Middle frontal gyrus (tissue), 1 donor: Measurements from ENCODE around the gene MINDY4.
"Not testable (repeated sequence)": the region's sequence is repeated elsewhere in the genome, so short reads cannot be mapped to it uniquely, and the experiment has no call there.

Experiments used
- DNase-seq: peaks from one replicate; pipeline ENCODE4 v3.0.0-alpha.2; 2015; ENCODE audit warnings: low spot score; ENCODE audit errors: extremely low spot score

The MINDY4 gene

DNA sequence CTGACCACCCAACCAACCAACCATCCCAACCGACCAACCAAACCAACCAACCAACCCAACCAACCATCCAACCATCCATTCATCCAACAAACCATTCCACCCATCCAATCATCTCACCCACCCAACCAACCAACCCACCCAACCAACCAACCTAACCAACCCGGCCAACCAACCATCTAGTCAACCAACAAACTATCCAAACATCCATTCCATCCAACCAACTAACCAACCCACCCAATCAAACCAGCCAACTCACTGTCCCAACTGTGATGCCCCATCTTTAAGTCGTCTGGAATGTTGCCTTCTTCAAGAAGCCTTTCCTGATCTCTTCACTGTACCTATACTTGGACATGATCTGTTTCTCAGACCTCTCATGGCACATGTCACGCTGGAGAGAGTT lies 31.6 kb downstream of the MINDY4 start:
- DNase-seq: no peak

DNA sequence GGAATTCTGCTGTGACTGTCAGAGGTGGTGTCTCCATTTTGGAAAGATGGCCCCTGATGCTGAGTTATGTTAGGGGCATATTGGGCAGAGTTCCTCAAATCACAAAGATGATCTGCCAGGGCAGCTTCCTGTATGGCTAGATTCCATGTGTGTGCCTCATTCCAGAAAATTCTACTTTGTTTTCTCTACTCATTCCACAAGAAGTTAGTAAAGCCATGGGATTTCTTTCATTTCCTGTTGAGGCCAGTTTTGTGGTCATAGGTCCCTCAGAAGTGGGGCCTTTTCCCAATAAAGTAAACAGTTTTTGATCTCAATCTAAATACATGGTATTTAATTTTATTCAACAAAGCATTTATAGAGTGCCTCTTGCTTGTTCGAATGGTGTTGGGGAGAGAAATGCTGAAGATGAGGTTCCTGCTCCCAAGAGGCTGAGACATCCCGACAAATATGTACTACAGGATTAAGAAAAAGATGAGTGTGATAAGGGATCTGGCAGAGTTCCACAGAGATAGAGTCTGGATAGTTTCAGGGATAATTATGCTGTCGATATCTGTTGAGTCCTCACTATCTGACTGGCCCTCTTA lies 33.0 kb downstream of the MINDY4 start:
- DNase-seq: no peak

DNA sequence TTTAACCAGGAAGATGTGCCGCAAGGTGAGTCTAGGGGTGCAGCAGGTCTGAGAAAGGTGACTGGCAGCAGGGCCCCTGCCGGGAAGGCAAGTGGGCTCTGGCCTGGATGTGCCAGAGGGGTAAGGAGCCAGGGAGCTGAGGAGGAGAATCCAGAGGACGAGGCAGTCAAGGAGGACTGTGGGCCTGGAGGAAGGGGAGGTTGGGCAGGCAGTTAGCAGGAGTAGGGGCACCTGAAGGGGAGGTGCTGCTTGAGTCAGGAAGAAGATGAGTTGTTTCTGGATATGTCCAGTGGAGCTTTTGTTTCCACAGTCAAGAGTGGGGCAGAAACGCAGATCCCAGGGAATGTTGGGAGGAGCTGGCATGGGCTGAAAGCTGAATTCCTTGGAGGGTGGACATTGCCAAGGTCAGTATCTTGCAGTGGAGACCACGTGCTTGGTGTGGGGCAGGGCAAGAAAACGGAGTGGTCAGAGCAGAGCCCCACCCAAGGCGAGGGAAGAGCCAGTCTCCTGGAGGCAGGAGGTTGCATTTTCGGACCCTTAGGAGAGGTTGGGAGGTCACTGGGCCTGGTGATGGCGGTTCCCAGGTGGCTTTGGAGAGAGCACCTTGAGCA lies 34.0 kb downstream of the MINDY4 start:
- no peak for DNase-seq

DNA sequence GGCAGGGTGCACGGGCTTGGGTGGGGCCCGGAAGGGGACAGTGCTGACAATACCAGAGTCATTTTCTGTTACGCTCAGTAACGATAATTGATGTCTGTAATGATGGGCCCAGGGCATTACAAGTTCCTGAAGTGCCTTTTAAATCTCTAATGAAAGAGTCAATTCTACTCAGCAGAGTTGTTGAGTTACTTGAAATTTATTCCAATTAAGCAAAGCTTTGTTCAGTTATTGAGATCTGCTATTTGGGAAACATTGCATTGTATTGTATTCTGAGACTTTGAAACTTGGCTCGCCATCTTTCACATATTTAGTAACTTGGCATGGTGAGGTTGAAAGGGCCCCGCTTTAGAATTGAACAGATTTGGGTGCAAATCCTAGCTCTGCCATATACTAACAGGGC lies 34.7 kb downstream of the MINDY4 start:
- no peak for DNase-seq

DNA sequence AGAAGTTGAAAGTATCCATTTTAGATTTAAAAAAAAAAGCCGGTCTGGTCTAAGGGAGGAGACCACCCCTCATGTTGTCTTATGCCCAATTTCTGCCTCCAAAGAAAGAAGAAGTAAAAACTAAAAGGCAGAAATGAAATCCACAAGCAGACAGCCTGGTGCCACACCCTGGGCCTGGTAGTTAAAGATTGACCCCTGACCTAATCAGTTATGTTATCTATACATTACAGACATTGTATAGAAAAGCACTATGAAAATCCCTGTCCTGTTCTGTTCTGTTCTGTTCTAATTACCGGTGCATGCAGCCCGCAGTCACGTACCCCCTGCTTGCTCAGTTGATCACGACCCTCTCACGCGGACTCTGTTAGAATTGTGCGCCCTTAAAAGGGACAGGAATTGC lies 36.3 kb downstream of the MINDY4 start:
- not testable (repeated sequence) for DNase-seq

DNA sequence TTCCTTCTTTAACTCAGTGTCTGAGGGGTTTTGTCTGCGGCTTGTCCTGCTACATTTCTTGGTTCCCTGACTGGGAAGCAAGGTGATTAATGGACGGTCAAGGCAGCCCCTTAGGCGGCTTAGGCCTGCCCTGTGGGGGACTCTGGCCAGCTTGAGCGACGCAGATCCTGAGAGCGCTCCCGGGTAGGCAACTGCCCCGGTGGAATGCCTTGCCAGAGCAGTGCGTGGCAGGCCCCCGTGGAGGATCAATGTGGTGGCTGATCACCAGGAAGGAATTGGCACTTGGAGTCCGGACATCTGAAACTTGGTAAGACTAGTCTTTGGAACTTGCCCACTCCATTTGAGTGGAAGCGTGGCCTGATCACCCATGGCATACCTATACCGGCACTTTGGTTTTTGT lies 36.7 kb downstream of the MINDY4 start:
- DNase-seq: not testable (repeated sequence)

DNA sequence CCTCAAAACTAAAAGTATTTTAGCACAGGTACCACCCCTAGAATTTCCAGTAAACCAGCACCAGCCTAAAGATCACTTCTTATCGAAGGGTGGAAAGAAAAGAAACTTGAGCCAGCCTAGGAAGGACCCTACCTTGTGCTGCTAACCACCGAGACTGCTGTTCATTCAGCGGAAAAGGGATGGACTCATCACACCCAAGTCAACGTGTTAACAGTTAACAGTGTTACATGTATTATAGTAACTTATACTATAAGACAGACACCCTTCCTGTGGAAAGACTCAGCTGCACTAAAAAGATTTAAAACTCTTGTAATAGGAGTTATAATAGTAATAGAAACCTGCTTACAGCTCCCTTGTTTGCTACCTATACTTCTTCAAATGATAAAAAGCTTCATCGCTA lies 39.8 kb downstream of the MINDY4 start:
- no peak for DNase-seq

DNA sequence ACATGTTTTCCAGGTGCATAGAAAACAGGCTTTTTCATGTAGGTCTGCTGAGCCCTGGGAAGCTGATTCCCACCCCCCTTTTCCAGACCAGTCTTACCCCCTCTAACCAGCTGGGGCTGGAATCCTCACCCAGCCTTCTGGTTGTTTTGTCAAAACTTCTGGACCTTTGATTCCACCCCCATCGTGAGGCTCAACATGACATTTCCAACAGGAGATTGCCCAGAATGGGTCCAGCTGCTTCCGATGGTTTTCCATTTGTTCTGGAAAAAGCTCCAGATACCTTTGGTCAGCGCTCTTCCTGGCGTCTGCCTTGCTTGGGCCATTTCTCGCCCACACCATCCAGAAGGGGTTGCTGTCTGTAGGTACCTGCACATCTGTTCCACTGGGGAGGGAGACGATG lies 41.5 kb downstream of the MINDY4 start:
- DNase-seq: no peak

DNA sequence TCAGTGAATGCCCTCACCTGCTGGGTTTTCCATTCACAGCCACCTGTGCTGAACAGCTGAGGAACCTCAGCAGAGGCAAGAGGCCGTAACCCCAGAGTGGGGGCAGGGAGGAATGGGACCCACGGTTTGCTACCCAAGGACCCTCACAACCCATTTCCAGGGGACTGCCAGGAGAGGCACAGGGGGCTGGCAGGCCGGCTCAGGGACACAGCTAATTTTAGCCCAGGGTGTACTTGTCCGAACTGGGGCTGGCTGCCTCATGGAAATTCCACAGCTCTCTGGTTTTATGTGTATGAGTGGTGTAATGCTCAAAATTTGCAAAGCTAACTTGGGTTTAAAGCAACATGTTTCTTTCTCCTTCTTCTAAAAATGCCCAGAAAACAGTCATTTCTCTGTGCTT lies 42.2 kb downstream of the MINDY4 start:
- DNase-seq: no peak

DNA sequence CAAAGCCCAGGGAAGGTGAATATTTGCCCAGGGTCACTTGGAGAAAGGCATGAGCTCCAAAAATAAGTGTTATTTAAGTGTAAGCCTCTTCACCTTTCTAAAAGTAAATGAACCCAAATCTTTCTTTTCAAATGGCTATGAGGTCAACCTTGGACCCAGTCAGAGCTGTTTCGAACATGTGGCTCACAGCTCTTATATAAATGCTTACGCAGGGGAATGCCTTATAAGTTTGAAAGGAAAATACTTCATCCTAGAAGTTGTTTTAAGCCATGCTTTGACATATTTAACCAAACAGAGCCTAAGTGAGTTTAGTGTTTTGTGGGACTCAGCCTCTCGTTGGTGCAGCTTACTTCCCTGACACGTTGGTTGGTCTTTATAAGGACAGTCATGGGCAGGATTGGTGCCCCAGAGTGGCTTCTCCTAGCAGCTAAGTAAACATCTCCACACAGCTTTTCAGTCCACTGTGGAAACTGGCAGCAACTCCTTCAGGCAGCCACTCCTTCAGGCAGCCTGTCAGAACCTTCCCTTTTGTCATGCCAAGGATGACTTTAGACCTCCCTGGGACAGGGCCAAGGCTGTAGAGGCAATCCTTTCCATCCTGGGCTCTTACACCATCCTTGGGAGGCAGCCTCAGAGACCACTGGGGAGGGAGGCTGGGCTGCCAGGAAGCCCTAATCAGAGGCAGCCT lies 43.6 kb downstream of the MINDY4 start:
- DNase-seq: no peak

DNA sequence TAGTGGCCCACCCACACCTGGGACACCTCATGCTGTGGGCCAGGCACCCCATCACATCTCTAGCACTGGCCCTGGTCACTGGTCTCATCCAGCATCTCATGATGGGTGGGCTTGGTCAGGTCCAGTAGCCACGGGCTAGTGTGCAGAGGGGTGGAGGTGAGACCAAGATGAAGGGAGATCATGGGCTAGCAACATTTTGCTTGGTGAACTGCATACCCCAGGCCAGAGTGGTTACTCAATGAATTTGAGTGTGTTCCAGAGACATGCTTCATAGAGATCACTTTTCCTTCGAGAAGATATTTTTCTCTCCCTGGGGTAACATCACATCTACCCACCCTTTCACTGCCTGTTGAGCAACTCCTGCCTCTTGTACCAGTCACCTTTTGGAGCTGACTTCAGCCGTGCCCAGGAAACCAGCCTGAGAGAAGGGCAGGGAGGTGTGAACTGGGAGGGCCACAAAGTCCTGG lies 44.2 kb downstream of the MINDY4 start:
- no peak for DNase-seq

DNA sequence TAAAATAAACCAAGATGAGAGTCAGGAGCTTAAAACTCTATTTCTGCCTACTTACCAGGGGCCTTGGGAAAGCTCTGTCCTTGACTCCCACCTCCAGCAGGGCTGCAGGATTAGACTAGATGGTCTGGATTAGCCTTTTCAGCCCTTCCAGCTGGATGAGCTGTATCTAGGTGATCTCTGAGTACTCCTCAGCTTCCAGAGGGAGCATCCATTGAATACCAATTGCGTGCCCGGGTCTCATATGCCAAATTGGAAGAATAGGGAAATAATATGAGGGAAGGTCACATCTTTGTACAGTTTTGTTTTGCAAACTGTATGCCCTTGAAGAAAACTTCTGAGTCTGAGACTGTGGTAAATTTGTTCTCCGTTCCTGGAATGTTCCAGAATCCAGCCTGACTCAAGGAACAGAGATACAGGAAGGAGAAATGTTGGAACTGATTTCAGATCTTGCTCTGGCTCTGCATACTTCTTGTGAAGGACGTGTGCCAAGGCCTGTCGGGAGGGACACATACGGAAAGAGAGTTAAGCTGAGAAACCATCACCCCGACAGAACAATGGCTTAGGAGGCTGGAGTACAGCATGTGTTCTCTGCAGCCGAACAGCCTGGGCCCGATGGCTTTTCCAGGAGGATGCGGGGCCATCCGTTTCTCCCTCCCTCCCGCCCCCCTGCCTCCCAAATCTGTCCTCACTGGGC lies 44.9 kb downstream of the MINDY4 start:
- DNase-seq: no peak

DNA sequence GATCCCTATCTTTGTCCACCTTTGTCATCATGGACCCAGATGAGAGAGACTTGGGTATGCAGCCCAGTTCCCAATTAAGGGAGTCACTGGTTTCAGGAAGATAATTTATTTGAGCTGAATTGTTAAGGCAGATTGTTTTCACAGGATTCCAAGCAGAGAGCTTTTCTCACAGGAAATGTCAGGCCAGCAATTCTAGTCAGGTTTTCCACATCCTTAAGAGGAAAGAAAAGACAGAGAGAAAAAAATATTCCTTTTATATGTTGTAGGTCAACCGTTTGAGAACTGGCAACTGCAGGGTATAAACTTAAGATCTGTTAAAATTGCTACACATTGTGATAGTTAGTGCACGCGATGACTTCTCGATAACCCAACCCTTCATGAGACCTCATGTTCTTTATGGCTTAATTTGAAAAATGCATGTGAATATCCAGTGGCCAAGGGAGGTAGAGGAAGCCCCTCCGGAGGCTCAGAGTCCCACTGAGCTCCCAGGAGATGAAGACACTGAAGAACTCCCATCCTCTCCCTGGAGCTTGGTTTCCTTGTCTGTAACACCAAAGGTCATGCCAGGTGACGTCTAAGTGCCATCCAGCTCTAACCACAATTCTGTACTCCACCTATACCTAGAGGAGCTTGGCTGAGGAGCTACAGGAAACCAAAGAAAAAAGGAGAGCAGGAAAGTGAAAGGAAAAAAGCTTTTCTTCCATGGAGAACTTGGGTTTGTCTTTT lies 45.6 kb downstream of the MINDY4 start:
- no peak for DNase-seq

DNA sequence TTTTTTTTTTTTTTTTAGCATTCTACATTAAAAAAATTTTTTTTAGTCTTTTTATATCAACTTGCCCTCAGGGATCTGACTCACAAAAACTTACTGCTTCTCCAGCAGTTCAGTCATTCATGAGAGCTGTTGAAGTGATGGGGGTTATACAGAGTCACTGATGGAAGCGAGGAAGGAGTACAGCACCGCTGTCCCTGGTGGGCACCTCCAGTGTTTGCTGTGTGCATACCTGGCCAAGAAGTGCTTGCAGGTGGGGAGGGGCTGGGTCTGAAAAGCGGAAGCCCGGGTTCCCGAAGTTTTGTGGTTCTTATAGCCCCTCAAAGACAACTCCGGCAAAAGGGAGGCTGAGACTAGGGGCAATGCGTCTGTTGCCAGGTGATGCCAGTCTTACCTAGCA lies 46.2 kb downstream of the MINDY4 start:
- DNase-seq: no peak

DNA sequence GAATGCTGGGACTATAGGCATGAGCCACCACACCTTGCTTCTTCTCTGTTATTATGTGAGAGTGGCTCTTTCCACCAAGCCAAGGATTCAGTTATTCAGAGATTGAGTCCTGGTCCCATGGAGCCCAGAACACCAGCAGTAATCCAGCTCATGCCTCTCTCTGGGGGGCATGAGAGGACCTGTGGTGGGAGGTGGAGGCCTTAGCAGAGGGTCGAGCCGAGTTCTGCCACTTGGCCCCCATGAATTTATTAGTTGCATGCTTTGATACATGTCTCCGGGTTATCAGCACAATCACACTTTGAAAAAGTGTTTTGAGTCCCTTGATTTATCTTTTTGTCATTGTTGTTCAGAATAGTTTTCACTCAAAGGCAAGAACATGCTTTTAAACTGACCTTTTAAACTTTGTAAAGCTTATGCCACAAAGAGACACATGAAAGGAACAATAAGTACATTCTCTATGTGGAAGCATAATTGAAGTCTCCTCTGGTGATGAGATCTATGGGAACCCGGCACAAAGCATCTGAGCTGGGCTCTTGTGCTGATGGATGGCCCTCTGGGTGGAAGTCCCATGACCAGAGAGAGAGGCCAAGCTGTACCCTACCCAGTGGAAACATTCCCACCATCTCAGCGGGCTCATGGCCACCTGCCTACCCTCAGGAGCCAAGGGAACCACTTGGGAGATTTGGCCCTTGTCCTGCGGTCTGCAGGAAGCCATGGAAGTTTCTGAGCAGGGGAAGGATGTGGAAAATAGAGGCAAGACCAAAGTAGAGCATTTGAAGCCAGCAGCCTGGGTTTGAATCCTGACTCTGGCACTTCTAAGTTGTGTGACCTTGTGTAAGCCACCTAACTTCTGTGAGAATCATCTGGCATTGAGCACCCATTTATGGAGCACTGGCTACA lies 53.9 kb downstream of the MINDY4 start:
- DNase-seq: no peak

DNA sequence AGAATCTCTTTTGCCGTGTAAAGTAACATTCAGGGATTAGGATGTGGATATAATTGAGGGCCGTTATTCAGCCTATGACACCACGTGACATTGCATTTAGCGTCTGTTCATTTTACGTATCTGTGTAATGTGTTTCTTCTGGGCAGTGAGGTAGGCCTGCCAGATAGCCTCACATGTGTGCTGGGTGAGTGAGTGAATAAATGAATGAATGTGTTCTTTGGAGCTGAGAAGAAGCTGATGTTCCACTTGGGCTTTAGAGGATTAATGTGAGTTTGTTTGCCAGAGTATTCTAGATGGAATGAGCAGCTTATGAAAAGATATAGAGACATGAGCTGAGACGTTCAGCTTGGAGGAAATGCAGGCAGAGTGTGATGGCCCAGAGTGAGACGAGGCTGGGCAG lies 55.0 kb downstream of the MINDY4 start:
- no peak for DNase-seq

DNA sequence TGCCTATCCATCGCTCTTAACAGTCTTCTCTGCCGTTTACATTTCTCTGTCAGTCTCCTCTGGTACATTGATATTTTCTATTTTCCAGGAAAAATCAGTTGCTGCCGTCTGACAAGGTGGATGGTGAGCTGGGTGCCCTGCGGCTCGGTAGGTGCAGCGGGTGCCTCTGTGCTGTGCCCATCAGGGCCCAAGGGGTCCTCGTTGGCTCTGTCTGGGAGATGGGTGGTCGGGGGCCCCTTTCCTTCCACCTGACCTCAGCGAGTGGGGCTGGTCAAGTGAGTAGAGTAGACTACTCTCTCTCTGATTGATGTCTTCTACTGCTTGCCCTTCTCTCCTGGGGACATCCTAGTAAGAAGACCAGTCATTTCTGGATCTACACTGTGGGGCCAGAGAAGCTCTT lies 57.4 kb downstream of the MINDY4 start:
- DNase-seq: no peak

DNA sequence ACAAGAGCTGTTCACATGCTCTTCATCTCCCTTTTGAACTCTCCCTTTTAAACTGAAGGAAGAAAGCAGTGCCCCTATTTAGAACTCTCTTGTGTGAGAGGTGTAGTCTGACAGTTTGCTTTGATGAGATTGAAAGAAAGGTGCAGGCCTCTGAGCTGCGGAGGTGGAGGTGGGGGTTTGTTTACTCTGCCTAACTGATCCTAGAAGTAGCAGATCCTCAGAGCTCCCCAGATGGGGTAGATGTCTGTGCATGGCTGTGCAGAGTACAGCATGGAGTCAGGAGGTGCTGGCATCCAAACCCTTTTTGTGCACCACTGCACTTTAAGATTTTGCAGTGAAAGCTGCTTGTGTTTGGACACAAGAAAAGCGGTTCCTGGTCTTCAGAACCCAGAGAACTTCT lies 58.3 kb downstream of the MINDY4 start:
- no peak for DNase-seq

DNA sequence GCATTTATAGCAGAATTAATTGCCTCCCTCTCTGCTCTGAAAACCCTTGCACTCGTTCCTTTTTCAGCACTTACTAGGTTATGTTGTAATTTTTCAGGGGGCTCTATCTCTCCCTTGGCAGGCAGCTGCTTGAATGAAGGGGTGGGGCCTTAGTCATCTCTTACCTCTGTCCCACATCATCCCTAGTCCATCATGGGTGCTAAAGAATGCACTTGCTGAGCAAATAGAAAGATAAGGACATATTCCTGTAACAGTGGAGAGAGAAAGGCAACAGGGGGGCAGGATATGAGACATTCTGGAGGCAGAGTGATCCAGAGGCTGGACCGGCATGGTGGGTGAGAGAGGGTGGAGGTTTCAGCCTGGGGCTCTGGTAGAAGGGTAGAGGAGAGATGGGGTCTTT lies 60.0 kb downstream of the MINDY4 start:
- no peak for DNase-seq

DNA sequence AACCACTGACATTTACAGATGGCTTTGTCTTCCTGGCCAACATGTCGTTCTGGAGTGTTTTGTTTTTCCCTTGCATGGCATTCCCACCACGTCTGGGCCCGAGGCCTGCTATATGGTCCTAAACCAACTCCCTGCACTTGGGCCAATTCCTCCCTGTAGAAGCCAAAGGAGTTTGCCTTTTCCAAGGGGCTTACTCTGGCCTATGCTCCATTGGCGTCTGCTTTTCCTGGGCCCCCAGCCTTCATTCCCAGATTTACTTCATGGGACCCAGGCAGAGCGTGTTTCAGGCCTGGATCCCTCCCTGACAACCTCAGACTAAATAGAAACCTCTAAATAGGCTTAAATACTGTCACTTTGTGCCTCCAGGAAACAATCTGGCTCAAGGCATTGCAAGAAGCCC lies 60.7 kb downstream of the MINDY4 start:
- no peak for DNase-seq
